ENCODE measurements around the gene CREG2. TPM values are rescaled to one million over a fixed set of nuclear protein-coding genes. Genes with fewer than 3 reads are reported as not detected.

The CREG2 gene
- total RNA-seq, 1 experiment from 2014 or later, result 12.3 TPM

GRCh38 chr2:101356521-101356920 lies 30.8 kb downstream of the CREG2 start:
- TF ChIP-seq CTCF (conservative IDR thresholded peaks at IDR 0.05) (no peak), EZH2 (IDR thresholded peaks at IDR 0.05; ENCODE audit: low read depth) (no peak)
- Histone ChIP-seq H3K27me3 (ENCODE audit: insufficient read depth, low read depth) (no peaks in the 10 kb centered on the region), H3K4me3 (no peak overlapping the region), H3K79me2 (ENCODE audit: low read depth) (peaks cover 7% of the 10 kb centered on the region), H3K4me1 (replicated peaks; ENCODE audit: insufficient read depth) (peaks cover 66% of the 10 kb centered on the region), H3K36me3 (ENCODE audit: low read depth) (no peaks in the 10 kb centered on the region), H4K20me1 (ENCODE audit: insufficient read depth) (no peaks in the 10 kb centered on the region), H2AFZ (no peak overlapping the region), H3F3A (ENCODE audit: insufficient read depth, low read depth) (peaks cover 53% of the 10 kb centered on the region), H3K9me3 (ENCODE audit: insufficient read depth, low read depth) (no peaks in the 10 kb centered on the region), H3K27ac (peak overlapping the region; percentile 56), H3K9me2 (ENCODE audit: insufficient read depth) (no peaks in the 10 kb centered on the region), H3K4me2 (peak overlapping the region; percentile 63)
- POLR2A ChIA-PET (ENCODE audit: unreplicated experiment), result no interaction called here
- intact Hi-C loops (cut with micrococcal nuclease; ENCODE audit: unreplicated experiment), result no loop called here
- CTCF ChIA-PET, result no interaction called here
- no TSS peak for BruUV-seq (replicated peaks)
- DNase-seq, result peak in 1 of 2 experiments; percentile 59

GRCh38 chr2:101356055-101356454 lies 31.2 kb downstream of the CREG2 start:
- Histone ChIP-seq H3K9me3 (ENCODE audit: insufficient read depth, low read depth) (no peaks in the 10 kb centered on the region), H3K79me2 (ENCODE audit: low read depth) (peaks cover 7% of the 10 kb centered on the region), H3K27ac (peak overlapping the region; percentile 56), H3K4me2 (peak overlapping the region; percentile 63), H3K4me1 (replicated peaks; ENCODE audit: insufficient read depth) (peaks cover 62% of the 10 kb centered on the region), H3K27me3 (ENCODE audit: insufficient read depth, low read depth) (no peaks in the 10 kb centered on the region), H3K9me2 (ENCODE audit: insufficient read depth) (no peaks in the 10 kb centered on the region), H4K20me1 (ENCODE audit: insufficient read depth) (no peaks in the 10 kb centered on the region), H3K4me3 (0 out of 2 replicates have a peak overlapping the region, but pooled peaks have one; percentile 22), H2AFZ (no peak overlapping the region), H3F3A (ENCODE audit: insufficient read depth, low read depth) (peaks cover 49% of the 10 kb centered on the region), H3K36me3 (ENCODE audit: low read depth) (no peaks in the 10 kb centered on the region)
- no peak for DNase-seq
- ChIA-PET POLR2A (ENCODE audit: unreplicated experiment) (interaction anchor here (0.7 to 0.9 kb wide), 2 partner anchors 410 to 524 kb away, joined by 3 to 8 read pairs; no protein-coding TSS in a partner anchor), CTCF (no interaction called here)
- TF ChIP-seq CTCF (conservative IDR thresholded peaks at IDR 0.05) (no peak), EZH2 (IDR thresholded peaks at IDR 0.05; ENCODE audit: low read depth) (no peak)
- intact Hi-C loops (cut with micrococcal nuclease; ENCODE audit: unreplicated experiment), result no loop called here
- BruUV-seq (replicated peaks), result TSS peak; percentile 91

GRCh38 chr2:101355401-101356054 lies 31.8 kb downstream of the CREG2 start:
- H3K36me3 ChIP-seq (ENCODE audit: low read depth), result no peaks in the 10 kb centered on the region
- CTCF ChIA-PET, result no interaction called here
- no peaks in the 10 kb centered on the region for H3K9me2 ChIP-seq (ENCODE audit: insufficient read depth)
- H3K4me3 ChIP-seq, result no peak overlapping the region
- H3K4me2 ChIP-seq, result peak overlapping the region; percentile 63
- H3K27me3 ChIP-seq (ENCODE audit: insufficient read depth, low read depth), result no peaks in the 10 kb centered on the region
- DNase-seq, result peak; percentile 75 to 95
- intact Hi-C loops (cut with micrococcal nuclease; ENCODE audit: unreplicated experiment), result loop anchor here (2.0 kb wide), 1 partner anchor 27 kb away; no protein-coding TSS in a partner anchor
- peaks cover 57% of the 10 kb centered on the region for H3K4me1 ChIP-seq (replicated peaks; ENCODE audit: insufficient read depth)
- no peak overlapping the region for H2AFZ ChIP-seq
- peaks cover 44% of the 10 kb centered on the region for H3F3A ChIP-seq (ENCODE audit: insufficient read depth, low read depth)
- H3K27ac ChIP-seq, result peak overlapping the region; percentile 56
- H4K20me1 ChIP-seq (ENCODE audit: insufficient read depth), result no peaks in the 10 kb centered on the region
- no peaks in the 10 kb centered on the region for H3K9me3 ChIP-seq (ENCODE audit: insufficient read depth, low read depth)
- peaks cover 7% of the 10 kb centered on the region for H3K79me2 ChIP-seq (ENCODE audit: low read depth)
- TF ChIP-seq EZH2 (IDR thresholded peaks at IDR 0.05; ENCODE audit: low read depth), result no peak
- no peak for TF ChIP-seq CTCF (conservative IDR thresholded peaks at IDR 0.05)
- BruUV-seq (replicated peaks), result no TSS peak
- POLR2A ChIA-PET (ENCODE audit: unreplicated experiment), result interaction anchor here (0.7 to 0.9 kb wide), 2 partner anchors 411 to 524 kb away, joined by 3 to 8 read pairs; no protein-coding TSS in a partner anchor
